GM13977 (cell line): Measurements from ENCODE around the gene VIPR2.

Experiments
- DNase-seq: peaks from one replicate; pipeline ENCODE4 v3.0.0; 2012; ENCODE audit warnings: low spot score
- CTCF ChIP-seq: IDR thresholded peaks from 2 replicates; pipeline ENCODE4 v1.5.1; 2012; ENCODE audit warnings: mild to moderate bottlenecking, control low read depth; ENCODE audit not compliant: insufficient read depth; ENCODE audit errors: extremely low read depth, missing control alignments
- in situ Hi-C: fragments of 300-500 bp; cut with MboI; formaldehyde crosslinking; loops from one replicate; pipeline ENCODE4 v1.12.0; 2022; ENCODE audit warnings: low sequenced_read_pairs, low pct_unique_long_range_greater_than_20kb, mixed read lengths, inconsistent platforms; ENCODE audit not compliant: unreplicated experiment

VIPR2 gene

DNA sequence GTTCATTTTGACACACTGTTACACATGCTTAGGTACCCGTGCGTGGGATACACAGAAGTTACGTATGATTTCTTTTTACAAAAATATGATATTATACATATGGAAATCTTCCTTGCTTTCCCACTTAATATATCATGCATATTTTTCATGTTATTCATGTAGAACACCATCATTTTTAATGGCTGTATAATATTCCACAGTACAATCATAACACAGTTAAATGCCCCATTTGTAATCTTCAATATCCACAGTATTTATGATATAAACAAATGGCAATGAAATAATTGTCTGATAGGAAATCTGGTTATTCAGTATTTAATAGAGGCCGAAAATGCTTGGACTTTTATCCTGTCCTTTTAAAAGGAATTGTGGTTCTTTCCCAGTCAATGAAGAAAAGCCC, 23.2 kb downstream of the VIPR2 start:
- no peak for TF ChIP-seq CTCF
- in situ Hi-C loops, result no loop called here
- DNase-seq, result no peak

DNA sequence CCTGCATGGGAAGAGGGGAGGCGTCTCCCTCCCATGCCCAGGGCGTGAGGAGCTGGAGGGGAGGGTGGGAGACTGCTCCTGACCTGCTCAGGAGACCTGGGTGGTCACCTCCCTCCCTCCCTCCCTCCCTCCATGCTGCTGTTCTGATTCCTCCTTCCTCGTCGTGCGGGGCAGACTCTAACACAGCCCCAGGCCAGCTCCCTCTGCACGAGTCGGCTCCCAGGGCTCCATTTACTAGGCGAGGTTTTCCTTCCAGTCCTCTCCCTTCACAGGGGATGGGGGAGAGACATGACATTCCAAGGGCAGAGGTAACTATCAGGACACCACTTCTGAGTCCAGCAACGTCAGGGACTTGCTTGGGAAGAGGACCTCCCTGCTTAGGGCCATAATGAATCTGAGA, 23.6 kb downstream of the VIPR2 start:
- no peak for TF ChIP-seq CTCF
- no peak for DNase-seq
- in situ Hi-C loops, result no loop called here

DNA sequence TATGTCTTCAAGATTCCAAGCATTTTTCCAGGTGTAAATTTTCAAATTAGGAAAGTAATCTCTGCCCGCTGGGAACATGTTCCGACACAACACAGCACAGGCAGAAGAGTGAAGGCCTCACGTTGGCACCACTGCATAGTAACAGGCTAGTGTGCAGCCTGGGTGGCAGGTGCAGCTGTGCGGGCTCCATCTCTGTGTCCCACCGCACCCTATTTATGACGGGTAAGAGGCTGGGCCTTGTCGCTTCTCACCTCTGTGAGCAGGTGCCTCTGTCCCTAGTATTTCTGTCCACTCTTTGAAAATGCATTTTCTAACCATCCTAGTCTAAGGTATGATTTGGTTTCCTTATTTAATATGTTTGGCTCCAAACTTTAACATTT, 24.1 kb downstream of the VIPR2 start:
- in situ Hi-C loops, result no loop called here
- TF ChIP-seq CTCF, result no peak
- DNase-seq, result no peak

DNA sequence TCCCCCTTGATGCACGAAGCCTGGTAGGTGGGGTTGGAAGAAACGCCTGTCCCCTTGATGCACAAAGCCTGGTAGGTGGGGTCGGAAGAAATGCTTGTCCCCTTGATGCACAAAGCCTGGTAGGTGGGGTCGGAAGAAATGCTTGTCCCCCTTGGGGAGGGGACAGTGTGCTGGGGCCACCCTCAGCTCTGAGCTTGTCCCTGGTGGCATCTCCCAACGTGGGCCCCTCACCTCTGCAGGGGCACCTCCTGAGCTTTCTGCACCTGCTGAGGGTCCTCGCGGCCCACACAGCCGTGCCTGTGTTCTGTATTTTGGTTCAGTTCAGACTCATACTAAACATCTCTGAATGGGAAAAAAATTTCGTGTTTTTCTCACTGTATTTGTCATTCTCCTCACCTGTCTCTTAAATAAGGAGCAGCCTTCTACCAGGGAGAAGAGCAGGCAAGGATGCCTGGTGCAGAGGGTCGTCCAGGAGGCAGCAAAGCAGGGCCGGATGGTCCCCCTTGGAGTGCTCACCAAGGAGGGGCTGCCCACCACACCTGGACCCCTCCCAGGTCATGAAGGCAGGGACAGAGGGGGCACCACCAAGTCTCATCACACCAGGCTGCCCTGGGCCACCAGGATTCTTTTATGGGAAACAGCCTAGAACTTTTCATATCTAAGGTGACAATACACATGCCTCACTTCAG, 24.7 kb downstream of the VIPR2 start:
- in situ Hi-C loops, result no loop called here
- DNase-seq, result no peak
- no peak for TF ChIP-seq CTCF

- no peak for TF ChIP-seq CTCF
- no peak for DNase-seq
- in situ Hi-C loops, result no loop called here
Observed at GRCh38 chr7:159119026-159119741, 25.5 kb downstream of the VIPR2 start.

- no peak for TF ChIP-seq CTCF
- no peak for DNase-seq
- in situ Hi-C loops, result no loop called here
Observed at GRCh38 chr7:159118623-159119022, 26.0 kb downstream of the VIPR2 start.
